Omental fat pad (tissue), 4 donors: Measurements from ENCODE around the gene ZMYND11. TPM values are rescaled to one million over a fixed set of nuclear protein-coding genes. Genes with fewer than 3 reads are reported as not detected.

Source experiments
- ATAC-seq: fragments of 150-250 bp; one replicate; pipeline ENCODE4 v1.9.1; 2016; ENCODE audit warnings: mild to moderate bottlenecking, moderate library complexity; ENCODE audit not compliant: low FRiP score
- DNase-seq: peaks from one replicate; pipeline ENCODE4 v3.0.0-alpha.2; 2019; ENCODE audit warnings: low spot score
- total RNA-seq, 4 donors: library from RNA; depleted of rRNA; stranded (reverse); fragments of >200 nt; gene quantifications; one replicate each; pipeline ENCODE4 v1.1.0, GENCODE V29; 2016
- TF ChIP-seq, protein P1 (sequence below), 3 donors: fragments of 450-650 bp; IDR thresholded peaks; one replicate each; pipeline ENCODE4 v1.5.1; 2016 to 2017; ENCODE audit warnings: antibody characterized with exemption in 3 of 3, mild to moderate bottlenecking in 3 of 3, moderate library complexity in 2 of 3

The ZMYND11 gene
- total RNA-seq, 4 donors from 2014 or later, result 59.5 to 69.8 (median 66.3) TPM

DNA sequence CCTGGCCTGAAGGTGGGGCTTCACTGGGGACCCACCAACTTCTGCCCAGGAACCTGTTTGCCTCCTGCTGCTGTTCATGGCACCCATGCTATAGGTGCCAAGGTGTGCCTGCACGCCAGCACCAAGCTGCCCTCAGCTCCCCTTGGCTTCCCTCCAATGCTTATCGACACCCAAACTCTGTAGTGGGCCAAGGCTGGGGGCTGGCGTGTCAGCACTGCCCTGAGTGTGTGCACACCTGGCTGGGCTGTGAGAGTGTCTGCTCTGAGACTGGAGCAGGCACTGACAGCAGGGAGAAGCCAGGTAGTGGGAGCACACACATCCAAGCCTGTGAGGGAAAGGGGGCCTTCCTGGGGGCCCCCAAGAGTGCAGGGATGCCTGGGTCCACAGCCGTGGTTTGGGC lies 43.1 kb upstream of the ZMYND11 start:
- no peak for ATAC-seq
- TF ChIP-seq, protein P1, sequence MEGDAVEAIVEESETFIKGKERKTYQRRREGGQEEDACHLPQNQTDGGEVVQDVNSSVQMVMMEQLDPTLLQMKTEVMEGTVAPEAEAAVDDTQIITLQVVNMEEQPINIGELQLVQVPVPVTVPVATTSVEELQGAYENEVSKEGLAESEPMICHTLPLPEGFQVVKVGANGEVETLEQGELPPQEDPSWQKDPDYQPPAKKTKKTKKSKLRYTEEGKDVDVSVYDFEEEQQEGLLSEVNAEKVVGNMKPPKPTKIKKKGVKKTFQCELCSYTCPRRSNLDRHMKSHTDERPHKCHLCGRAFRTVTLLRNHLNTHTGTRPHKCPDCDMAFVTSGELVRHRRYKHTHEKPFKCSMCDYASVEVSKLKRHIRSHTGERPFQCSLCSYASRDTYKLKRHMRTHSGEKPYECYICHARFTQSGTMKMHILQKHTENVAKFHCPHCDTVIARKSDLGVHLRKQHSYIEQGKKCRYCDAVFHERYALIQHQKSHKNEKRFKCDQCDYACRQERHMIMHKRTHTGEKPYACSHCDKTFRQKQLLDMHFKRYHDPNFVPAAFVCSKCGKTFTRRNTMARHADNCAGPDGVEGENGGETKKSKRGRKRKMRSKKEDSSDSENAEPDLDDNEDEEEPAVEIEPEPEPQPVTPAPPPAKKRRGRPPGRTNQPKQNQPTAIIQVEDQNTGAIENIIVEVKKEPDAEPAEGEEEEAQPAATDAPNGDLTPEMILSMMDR (IDR thresholded peaks at IDR 0.05), result no peak
- DNase-seq, result no peak

DNA sequence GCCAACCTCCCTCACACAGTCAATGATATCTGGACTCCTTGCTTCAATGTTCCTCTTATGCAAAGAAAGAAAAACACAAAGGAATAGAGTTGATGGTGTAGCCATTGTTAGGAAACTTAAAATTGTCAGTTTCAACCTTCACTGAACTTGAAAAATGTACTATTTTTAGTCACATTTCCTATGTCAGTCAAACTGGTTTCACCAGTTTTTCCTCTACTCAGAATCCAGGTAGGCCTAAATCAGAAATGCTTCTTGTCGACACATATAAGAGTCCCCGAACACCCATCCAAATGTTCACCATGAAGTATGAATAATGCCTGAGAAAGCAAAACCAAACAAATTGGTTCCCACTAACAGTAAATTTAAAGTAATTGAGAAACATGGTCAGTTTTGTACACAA lies 42.4 kb upstream of the ZMYND11 start:
- TF ChIP-seq, protein P1 (IDR thresholded peaks at IDR 0.05), result no peak
- no peak for ATAC-seq

DNA sequence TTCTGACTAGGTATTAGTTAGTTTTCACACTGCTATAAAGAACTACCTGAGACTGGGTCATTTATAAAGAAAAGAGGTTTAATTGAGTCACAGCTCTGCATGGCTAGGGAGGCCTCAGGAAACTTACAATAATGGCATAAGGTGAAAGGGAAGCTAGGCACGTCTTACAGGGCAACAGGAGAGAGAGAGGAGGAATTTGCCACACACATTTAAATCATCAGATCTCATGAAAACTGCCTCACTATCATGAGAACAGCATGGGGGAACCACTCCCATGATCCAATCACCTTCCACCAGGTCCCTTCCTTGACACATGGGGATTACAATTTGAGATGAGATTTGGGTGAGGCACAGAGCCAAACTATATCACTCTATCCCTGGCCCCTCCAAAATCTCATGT lies 40.6 kb upstream of the ZMYND11 start:
- TF ChIP-seq, protein P1 (IDR thresholded peaks at IDR 0.05), result no peak
- ATAC-seq (no peak), DNase-seq (no peak)

More for the DNA sequence above, 42.4 kb upstream of the ZMYND11 start:
- no peak for DNase-seq

DNA sequence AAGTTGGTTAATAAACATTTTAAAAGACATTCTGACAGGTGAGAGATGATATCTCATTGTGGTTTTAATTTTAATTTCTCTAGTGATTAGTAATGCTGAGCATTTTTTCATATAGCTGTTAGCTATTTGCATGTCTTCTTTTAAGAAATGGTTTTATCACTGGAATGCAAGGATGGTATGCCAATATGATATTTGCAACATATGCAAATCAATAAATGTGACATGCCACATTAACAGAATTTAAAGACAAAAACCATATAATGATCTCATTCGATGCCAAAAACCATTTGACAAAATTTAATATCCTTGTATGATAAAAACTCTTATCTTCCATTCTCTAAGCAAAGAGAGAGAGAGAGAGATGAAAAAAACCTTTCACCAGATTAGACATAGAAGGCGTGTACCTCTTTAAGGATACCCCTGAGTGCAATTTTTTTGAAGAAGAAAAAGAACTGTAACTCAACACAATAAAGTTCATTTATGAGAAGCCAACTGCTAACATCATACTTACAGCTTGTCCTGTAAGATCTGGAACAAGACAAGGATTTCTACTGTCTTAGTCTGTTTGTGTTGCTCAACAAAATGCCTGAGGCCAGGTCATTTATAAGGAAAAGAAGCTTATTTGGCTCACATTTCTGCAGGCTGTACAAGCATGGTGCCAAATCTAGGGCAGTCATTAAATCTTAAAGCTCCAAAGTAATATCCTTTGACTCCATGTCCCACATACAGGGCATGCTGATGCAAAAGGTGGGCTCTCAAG lies 39.7 kb upstream of the ZMYND11 start:
- no peak for ATAC-seq
- DNase-seq, result no peak
- TF ChIP-seq, protein P1 (IDR thresholded peaks at IDR 0.05), result no peak

DNA sequence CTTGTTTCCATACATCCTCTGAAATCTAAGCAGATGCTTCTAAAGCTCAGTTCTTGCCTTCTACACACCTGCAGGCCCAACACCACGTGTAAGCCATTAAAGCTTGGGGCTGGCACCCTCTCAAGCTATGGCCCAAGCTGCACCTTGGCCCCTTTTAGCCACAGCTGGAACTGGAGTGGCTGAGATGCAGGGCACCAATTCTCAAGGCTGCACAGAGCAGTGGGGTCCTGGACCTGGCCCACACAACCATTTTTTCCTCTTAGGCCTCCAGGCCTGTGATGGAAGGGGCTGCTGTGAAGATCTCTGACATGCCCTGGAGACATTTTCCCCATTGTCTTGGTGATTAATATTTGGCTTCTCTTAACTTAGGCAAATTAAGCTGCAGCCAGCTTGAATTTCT lies 38.8 kb upstream of the ZMYND11 start:
- TF ChIP-seq, protein P1 (IDR thresholded peaks at IDR 0.05), result no peak
- ATAC-seq (no peak), DNase-seq (no peak)

DNA sequence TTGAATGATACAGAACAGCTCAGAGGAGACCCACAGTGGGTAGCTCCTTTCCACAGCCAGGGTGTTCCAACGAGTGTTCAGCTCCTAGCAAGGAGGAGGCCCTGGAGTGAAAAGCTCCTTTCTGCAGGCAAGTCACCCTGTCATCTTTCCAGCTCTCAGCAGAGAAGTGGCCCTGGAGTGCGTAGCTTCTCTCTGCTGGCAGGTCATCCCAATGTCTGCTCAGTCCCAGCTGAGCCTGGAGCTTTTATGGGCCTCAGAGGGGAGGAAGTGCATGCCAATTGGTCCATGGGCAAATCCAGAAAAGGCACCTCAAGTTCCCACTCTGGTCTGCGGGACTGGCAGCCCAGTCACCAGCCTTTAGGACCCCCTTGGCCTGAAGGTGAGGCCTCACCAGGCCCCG lies 30.8 kb upstream of the ZMYND11 start:
- DNase-seq, result no peak
- ATAC-seq, result no peak
- TF ChIP-seq, protein P1 (IDR thresholded peaks at IDR 0.05), result no peak
